Activated T-helper 2 cell treated with anti-CD3 and anti-CD28 coated beads, Interferon-gamma antibody, Interleukin-2, Interleukin-4, amounts not matched to agents 10 μg/mL and 5 μg/mL and 100 μg/mL, durations not matched to agents 14 hours and 24 hours and 36 hours (primary cell): ENCODE data around the gene CDKN2C. TPM values are rescaled to one million over a fixed set of nuclear protein-coding genes. Genes with fewer than 3 reads are reported as not detected.
"Not testable (repeated sequence)": the region's sequence is repeated elsewhere in the genome, so short reads cannot be mapped to it uniquely, and the experiment has no call there.

Source experiments
- DNase-seq: peaks from one replicate; pipeline ENCODE4 v3.0.0; 2021; ENCODE audit warnings: low spot score
- H3K27ac Mint-ChIP-seq: one replicate; pipeline ENCODE4 v1.8.0; 2021; ENCODE audit warnings: mixed read lengths
- H3K27me3 Mint-ChIP-seq: one replicate; pipeline ENCODE4 v1.8.0; 2021; ENCODE audit warnings: low read depth, mixed read lengths
- H3K36me3 Mint-ChIP-seq: one replicate; pipeline ENCODE4 v1.8.0; 2021; ENCODE audit warnings: low read depth, mixed read lengths
- H3K4me1 Mint-ChIP-seq: one replicate; pipeline ENCODE4 v1.8.0; 2021; ENCODE audit warnings: low read depth, mixed read lengths
- H3K4me3 Mint-ChIP-seq: one replicate; pipeline ENCODE4 v1.8.0; 2021; ENCODE audit warnings: low read depth, mild to moderate bottlenecking, moderate library complexity, mixed read lengths
- H3K9me3 Mint-ChIP-seq: one replicate; pipeline ENCODE4 v1.8.0; 2021; ENCODE audit warnings: mixed read lengths
- intact Hi-C: fragments of 100-400 bp; cut with micrococcal nuclease; formaldehyde crosslinking; loops from one replicate; pipeline ENCODE4 v1.15.1; 2023
- total RNA-seq: library from RNA; stranded (reverse); gene quantifications from 2 replicates; pipeline ENCODE4 v1.2.3, GENCODE V29; 2022

CDKN2C gene
- total RNA-seq, 1 donor from 2014 or later = 14.5 TPM

DNA sequence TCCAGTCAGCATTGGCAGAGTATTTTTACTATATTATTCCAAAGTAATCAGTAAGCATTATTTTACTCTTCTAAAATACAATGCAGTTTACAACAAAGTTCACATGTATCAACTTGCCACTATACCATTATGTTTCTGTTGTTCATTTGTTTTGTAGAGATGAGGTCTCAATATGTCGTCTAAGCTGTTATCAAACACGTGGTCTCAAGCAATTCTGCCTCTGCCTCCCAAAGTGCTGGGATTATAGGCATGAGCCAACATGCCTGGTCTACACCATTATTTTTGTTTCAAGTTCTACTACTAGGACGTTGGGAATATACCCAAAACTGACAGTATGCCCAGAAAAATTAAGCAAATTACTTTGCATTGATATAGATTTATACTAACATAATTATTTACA is 29.8 kb upstream of the CDKN2C start:
- no peaks in the 10 kb centered on the region for H3K9me3 Mint-ChIP-seq
- no peak overlapping the region for H3K27ac Mint-ChIP-seq
- peaks cover 10% of the 10 kb centered on the region for H3K4me1 Mint-ChIP-seq
- H3K27me3 Mint-ChIP-seq = no peaks in the 10 kb centered on the region
- DNase-seq = no peak
- intact Hi-C loops = no loop called here
- H3K4me3 Mint-ChIP-seq = no peak overlapping the region
- no peaks in the 10 kb centered on the region for H3K36me3 Mint-ChIP-seq

DNA sequence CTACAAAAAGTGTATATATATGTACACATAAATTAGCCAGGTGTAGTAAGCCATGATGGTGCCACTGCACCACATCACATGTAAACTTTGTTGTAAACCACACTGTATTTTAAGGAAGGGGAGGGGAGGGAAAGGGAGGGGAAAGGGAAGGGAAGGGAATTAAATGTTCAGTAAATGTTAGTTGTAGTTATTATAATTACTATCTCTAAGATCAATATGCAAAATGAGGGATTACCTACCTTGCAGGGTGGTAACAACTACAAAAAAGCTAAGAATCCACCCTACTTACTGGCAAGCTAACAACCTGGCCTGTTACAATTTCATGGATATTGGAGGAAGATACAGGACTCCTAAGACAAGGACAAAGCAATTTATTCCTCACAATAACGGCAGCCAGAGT is 27.7 kb upstream of the CDKN2C start:
- no peak for DNase-seq
- H3K27me3 Mint-ChIP-seq = no peaks in the 10 kb centered on the region
- H3K9me3 Mint-ChIP-seq = no peaks in the 10 kb centered on the region
- H3K4me1 Mint-ChIP-seq = peaks cover 8% of the 10 kb centered on the region
- no peak overlapping the region for H3K4me3 Mint-ChIP-seq
- intact Hi-C loops = no loop called here
- H3K36me3 Mint-ChIP-seq = no peaks in the 10 kb centered on the region
- H3K27ac Mint-ChIP-seq = no peak overlapping the region

DNA sequence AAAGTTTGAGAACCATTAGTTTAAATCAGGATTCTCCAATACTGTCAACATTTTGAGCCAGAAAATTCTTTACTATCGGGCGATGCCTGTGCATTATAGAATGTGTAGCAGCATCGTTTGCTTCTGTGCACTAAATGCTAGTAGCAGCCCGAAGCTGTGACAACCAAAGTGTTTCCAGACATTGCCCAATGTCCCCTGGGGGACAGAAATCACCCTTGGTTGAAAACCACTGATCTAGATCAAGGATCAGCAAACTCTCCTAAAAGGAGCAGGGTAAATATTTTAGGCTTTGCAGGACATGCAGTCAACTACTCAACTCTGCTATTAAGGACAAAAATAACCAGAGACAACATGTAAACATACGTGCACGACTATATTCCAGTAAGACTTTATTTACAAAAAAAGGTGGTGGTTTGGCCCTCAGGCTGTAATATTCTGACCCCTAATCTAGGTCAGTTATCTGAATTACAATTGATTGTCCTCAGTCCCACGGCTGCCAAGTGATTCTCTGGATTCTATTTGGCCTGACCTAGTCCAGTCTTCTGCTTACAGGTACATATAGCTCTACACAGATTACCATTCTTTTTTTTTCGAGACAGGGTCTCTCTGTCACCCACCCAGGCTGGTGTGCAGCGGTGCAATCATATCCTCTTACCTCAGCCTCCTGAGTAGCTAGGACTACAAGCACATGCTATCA is 20.6 kb upstream of the CDKN2C start:
- H3K27ac Mint-ChIP-seq = no peak overlapping the region
- peaks cover 4% of the 10 kb centered on the region for H3K36me3 Mint-ChIP-seq
- H3K4me1 Mint-ChIP-seq = peaks cover 6% of the 10 kb centered on the region

DNA sequence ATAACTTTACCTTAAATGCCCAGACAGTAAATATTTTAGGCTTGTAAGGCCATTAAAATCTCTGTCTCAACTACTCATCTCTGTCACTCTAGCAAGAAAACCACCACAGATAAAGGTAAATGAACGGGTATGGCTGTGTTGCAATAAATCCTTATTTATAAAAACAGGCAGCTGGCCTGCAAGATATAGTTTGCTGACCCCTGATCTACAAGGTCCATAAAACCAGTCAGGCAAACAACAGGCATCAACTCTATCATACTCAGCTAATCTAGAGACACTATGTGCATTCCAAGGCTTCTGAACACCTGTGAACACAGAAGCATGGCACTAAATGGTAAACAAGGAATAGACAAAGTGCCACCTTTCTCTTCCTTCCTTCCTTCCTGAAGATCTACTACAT is 19.6 kb upstream of the CDKN2C start:
- Mint-ChIP-seq H3K4me1 (peaks cover 6% of the 10 kb centered on the region), H3K9me3 (no peaks in the 10 kb centered on the region), H3K27ac (no peak overlapping the region), H3K4me3 (no peak overlapping the region), H3K36me3 (peaks cover 4% of the 10 kb centered on the region), H3K27me3 (no peaks in the 10 kb centered on the region)
- no peak for DNase-seq
- intact Hi-C loops = no loop called here

More for the DNA sequence above, 20.6 kb upstream of the CDKN2C start:
- no peak overlapping the region for H3K4me3 Mint-ChIP-seq
- intact Hi-C loops = no loop called here
- no peaks in the 10 kb centered on the region for H3K9me3 Mint-ChIP-seq
- no peak for DNase-seq
- no peaks in the 10 kb centered on the region for H3K27me3 Mint-ChIP-seq

DNA sequence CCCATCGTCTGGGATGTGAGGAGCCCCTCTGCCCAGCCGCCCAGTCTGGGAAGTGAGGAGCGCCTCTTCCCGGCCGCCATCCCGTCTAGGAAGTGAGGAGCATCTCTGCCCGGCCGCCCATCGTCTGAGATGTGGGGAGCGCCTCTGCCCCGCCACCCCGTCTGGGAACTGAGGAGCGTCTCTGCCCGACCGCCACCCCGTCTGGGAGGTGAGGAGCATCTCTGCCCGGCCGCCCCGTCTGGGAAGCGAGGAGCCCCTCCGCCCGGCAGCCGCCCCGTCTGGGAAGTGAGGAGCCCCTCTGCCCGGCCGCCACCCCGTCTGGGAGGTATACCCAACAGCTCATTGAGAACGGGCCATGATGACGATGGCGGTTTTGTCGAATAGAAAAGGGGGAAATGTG is 17.5 kb upstream of the CDKN2C start:
- H3K9me3 Mint-ChIP-seq, H3K4me3 Mint-ChIP-seq, intact Hi-C loops, H3K36me3 Mint-ChIP-seq, H3K27ac Mint-ChIP-seq, DNase-seq, H3K4me1 Mint-ChIP-seq, H3K27me3 Mint-ChIP-seq: not testable (repeated sequence)

DNA sequence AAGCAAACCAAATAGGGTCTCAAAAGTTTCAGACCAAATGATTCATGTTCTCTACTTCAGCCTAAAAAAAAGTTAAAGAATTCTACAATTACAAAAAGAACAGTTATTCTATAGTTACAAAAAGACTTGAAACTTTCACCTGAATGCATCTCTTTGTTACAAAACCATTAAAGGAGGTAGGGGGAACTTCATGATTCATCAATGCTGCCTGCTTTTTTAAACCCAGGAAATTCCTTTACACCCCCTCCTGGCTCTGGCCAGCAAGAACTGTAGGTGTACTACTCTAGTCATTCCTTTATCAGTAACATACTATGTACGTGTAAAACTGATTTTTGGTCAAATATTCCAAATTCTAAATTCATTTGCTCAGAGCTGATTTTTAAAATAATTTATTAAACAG is 14.9 kb upstream of the CDKN2C start:
- peaks cover 13% of the 10 kb centered on the region for H3K4me1 Mint-ChIP-seq
- H3K36me3 Mint-ChIP-seq = peaks cover 10% of the 10 kb centered on the region
- H3K27ac Mint-ChIP-seq = no peak overlapping the region
- intact Hi-C loops = loop anchor here (2.0 kb wide), 1 partner anchor 14 kb away; no protein-coding TSS in a partner anchor
- H3K9me3 Mint-ChIP-seq = no peaks in the 10 kb centered on the region
- no peaks in the 10 kb centered on the region for H3K27me3 Mint-ChIP-seq
- no peak for DNase-seq
- H3K4me3 Mint-ChIP-seq = no peak overlapping the region

DNA sequence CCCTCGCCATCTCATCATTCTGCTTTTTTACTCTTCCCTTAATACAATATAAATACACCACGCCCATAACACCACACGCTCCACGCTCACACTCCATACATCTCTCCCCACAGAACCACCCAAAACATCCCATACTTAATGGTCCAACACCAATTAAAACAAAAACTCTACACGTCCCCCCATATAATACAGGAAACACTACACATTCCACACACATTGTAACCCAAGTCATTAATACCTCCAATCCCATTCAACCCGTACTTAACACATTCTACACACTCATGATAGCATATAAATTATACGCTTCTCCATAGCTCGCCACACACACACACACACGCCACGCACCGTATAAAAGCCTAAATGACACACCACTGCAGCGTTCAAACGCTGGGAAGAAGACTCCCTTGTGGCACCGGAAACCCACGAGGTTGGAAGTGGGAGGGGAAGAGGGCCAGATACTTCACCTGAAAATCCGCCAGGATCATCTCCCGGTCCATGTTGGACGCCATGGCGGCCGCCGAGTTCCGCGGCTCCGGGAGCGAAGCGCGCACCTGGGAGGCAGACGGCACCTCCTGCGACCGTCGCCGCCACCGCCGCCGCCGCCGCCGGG is 10.6 kb upstream of the CDKN2C start:
- peaks cover 6% of the 10 kb centered on the region for H3K36me3 Mint-ChIP-seq
- no peaks in the 10 kb centered on the region for H3K9me3 Mint-ChIP-seq
- no peak for DNase-seq
- intact Hi-C loops = loop anchor here (2.0 kb wide), 1 partner anchor 29 kb away; no protein-coding TSS in a partner anchor
- no peaks in the 10 kb centered on the region for H3K27me3 Mint-ChIP-seq
- peak overlapping the region; percentile 75 for H3K27ac Mint-ChIP-seq
- H3K4me1 Mint-ChIP-seq = peaks cover 19% of the 10 kb centered on the region
- H3K4me3 Mint-ChIP-seq = peak overlapping the region; percentile 87

DNA sequence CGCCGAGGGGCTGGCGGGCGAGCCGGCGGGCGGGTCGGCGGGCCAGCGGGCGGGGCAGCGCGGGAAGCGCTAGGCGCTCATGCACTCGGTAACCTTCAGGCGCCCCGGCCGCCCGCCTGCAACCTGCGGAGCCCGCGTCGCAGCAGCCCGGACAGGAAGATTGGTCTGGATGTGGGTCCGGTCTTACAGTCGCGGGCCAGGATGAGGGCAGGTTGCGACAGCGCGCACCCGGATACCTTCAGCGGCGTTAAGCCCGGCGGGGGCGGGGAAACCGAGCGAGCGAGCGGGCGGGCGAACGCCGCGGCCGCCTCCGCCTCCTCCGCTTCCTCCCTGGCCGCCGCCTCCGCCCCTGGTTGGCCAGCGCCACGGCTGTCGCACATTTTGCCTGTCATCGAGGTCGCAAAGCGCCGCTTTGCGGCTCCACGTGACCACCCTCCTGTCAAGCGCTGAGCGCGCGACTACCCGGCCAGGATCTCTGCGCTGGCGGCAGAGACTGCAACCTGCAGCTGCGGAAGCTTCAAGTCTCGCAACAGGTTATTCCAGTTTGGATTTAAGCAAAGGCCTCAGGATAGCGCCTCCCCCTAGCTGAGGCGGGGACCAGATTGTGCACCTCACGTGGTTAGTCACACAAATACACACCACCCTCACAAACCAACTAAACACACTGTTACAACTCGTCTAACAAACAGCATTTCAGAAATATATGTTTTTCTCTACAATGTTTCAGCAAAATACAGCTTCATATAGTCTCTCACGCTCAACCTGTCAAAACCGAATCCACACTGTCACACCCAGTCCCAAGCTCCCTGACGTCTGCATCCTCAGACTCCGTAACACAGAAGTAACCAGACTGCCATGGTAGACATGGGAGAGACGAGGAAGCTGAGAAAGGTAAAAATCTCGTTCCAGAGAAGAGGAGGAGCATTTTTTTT is 9.9 kb upstream of the CDKN2C start, which contains the start of gene FAF1:
TSS of gene FAF1 (minus strand) at position 355 of the 932 bp plus-strand sequence. CDS start 456 bp downstream, outside the sequence.
- peak within 1 kb of the TSS; percentile 87 for H3K4me3 Mint-ChIP-seq
- peak within 1 kb of the TSS; percentile 77 for H3K27ac Mint-ChIP-seq
- no peaks in the 10 kb centered on the region for H3K27me3 Mint-ChIP-seq
- peaks cover 6% of the 10 kb centered on the region for H3K36me3 Mint-ChIP-seq
- no peaks in the 10 kb centered on the region for H3K9me3 Mint-ChIP-seq
- peaks cover 19% of the 10 kb centered on the region for H3K4me1 Mint-ChIP-seq
- DNase-seq = peak; percentile 98
- intact Hi-C loops = loop anchor here (1.0 to 10.0 kb wide), 4 partner anchors 8 to 555 kb away; partner anchors contain the start of gene EPS15

DNA sequence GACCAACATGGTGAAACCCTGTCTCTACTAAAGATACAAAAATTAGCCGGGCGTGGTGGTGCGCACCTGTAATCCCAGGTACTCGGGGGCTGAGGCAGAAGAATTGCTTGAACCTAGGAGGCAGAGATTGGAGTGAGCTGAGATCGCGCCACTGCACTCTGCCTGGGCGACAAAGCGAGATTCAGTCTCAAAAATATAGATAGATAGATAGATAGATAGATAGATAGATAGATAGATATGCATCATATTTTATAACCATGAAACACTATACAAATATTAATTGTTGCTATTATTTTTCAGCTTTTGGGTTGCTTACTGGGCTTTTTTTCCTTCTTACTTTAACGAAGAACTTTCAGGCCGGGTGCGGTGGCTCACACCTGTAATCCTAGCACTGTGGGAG is 5.2 kb upstream of the CDKN2C start:
- Mint-ChIP-seq H3K27me3 (peaks cover 11% of the 10 kb centered on the region), H3K9me3 (no peaks in the 10 kb centered on the region), H3K4me3 (no peak overlapping the region), H3K36me3 (no peaks in the 10 kb centered on the region), H3K4me1 (peaks cover 13% of the 10 kb centered on the region), H3K27ac (no peak overlapping the region)
- DNase-seq = no peak
- intact Hi-C loops = loop anchor here (5.0 to 10.0 kb wide), 2 partner anchors 477 to 550 kb away; partner anchors contain the start of gene EPS15

DNA sequence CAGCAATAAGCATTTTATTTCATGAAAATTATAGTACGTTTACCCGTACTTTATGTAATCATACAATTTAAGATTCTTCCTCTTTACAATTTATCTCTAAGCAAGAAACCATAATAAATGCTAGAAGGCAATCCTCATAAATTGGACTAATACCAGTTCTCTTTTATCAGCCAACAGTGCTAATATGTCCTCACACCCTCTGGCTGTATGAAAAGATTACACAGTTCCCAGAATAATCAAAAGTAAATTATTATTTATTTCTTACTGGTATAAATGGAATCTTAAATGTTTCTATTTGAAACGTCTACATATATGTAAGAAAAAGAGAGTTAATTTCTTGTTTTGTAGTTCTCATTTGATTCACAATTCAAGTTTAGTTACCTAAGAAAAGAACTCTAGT is 3.1 kb upstream of the CDKN2C start:
- no peaks in the 10 kb centered on the region for H3K9me3 Mint-ChIP-seq
- H3K4me3 Mint-ChIP-seq = no peak overlapping the region
- H3K27me3 Mint-ChIP-seq = peaks cover 11% of the 10 kb centered on the region
- peaks cover 21% of the 10 kb centered on the region for H3K4me1 Mint-ChIP-seq
- intact Hi-C loops = loop anchor here (5.0 to 10.0 kb wide), 2 partner anchors 475 to 548 kb away; partner anchors contain the start of gene EPS15
- DNase-seq = no peak
- no peak overlapping the region for H3K27ac Mint-ChIP-seq
- peaks cover 13% of the 10 kb centered on the region for H3K36me3 Mint-ChIP-seq

DNA sequence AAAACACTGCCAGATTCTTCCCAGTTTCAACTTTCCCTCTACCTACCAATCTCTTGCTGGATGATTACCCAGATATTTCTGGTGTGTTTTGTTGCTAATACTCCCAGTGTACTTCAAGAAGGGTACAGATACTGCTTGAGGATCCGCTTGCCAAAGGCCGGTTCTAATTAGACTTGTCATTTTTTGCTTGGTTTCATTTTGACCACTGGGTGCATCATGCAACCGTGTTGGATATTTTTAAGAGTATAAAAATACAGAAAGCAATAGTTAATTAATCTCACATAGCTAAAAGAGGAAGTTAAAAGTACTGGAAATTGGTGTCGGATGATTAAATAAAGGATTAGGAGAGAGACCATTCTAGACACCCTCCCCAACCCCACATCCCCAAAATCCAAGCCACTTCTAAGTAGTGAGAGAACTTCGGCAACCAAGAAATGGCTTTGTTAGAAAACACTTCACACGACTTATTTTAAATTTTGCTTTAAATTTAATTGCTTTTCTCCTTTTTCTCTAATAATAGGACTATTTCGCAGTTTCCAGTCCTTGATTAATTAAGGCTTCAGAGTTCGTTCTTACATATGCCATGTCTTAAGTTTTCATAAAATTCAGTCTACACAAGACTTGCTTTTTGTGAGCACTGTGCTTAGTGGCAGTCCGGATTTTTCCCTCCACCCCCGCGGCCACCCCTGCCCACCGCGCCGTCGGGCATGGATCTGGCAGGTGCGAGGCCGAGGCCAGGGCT is 2.5 kb upstream of the CDKN2C start:
- DNase-seq = no peak
- peak overlapping the region; percentile 83 for H3K27ac Mint-ChIP-seq
- intact Hi-C loops = loop anchor here (1.0 to 10.0 kb wide), 4 partner anchors 7 to 547 kb away; partner anchors contain the start of genes EPS15 and FAF1

More for the DNA sequence above, 2.5 kb upstream of the CDKN2C start:
- Mint-ChIP-seq H3K27me3 (peaks cover 13% of the 10 kb centered on the region), H3K9me3 (no peaks in the 10 kb centered on the region), H3K4me3 (peak overlapping the region; percentile 95), H3K36me3 (peaks cover 16% of the 10 kb centered on the region), H3K4me1 (peaks cover 23% of the 10 kb centered on the region)
